Fibroblast of the aortic adventitia (primary cell): ENCODE results near the gene REC8. TPM values are rescaled to one million over a fixed set of nuclear protein-coding genes. Genes with fewer than 3 reads are reported as not detected.
"Not testable (repeated sequence)": the region's sequence is repeated elsewhere in the genome, so short reads cannot be mapped to it uniquely, and the experiment has no call there.

ENCODE experiments used
- DNase-seq: peaks from one replicate; pipeline ENCODE4 v3.0.0-alpha.2; 2010; ENCODE audit warnings: low read depth
- H3K4me3 ChIP-seq: 2 replicates; pipeline ENCODE4 v1.5.1; 2011; ENCODE audit warnings: low read depth, mild to moderate bottlenecking, control low read depth, low read length, moderate library complexity
- CTCF ChIP-seq: IDR thresholded peaks from 2 replicates; pipeline ENCODE4 v1.5.1; 2011; ENCODE audit warnings: mild to moderate bottlenecking, low read length, control low read depth, inconsistent platforms; ENCODE audit not compliant: insufficient read depth
- total RNA-seq: library from RNA; depleted of rRNA; stranded (reverse); fragments of >200 nt; gene quantifications from 2 replicates; pipeline ENCODE4 v1.2.3, GENCODE V29; 2012; ENCODE audit warnings: low replicate concordance

The REC8 gene
- total RNA-seq, 1 donor, result 1.9 TPM

GRCh38 chr14:24215495-24216344, 43.8 kb downstream of the REC8 start, which contains the start of gene MDP1:
Gene MDP1 (minus strand): TSS chr14:24216066. CDS start chr14:24215955, 111 bp downstream.
- DNase-seq, result peak; percentile 81

GRCh38 chr14:24216345-24216699, 44.4 kb downstream of the REC8 start:
- peak overlapping the region; percentile 88 for H3K4me3 ChIP-seq
- DNase-seq, result no peak
- no peak for TF ChIP-seq CTCF

More at GRCh38 chr14:24215495-24216344, 43.8 kb downstream of the REC8 start, which contains the start of gene MDP1:
- peak; percentile 15 for TF ChIP-seq CTCF
- peak within 1 kb of the TSS; percentile 88 for H3K4me3 ChIP-seq

GRCh38 chr14:24216876-24217275, 45.0 kb downstream of the REC8 start:
- not testable (repeated sequence) for DNase-seq, H3K4me3 ChIP-seq

GRCh38 chr14:24219080-24219479, 47.2 kb downstream of the REC8 start:
- no peak for DNase-seq
- TF ChIP-seq CTCF, result no peak
- H3K4me3 ChIP-seq, result no peak overlapping the region

GRCh38 chr14:24219521-24219920, 47.6 kb downstream of the REC8 start:
- DNase-seq, result no peak
- H3K4me3 ChIP-seq, result no peak overlapping the region
- no peak for TF ChIP-seq CTCF

GRCh38 chr14:24222987-24223386, 51.1 kb downstream of the REC8 start:
- DNase-seq, H3K4me3 ChIP-seq: not testable (repeated sequence)

- TF ChIP-seq CTCF, result no peak
- peak; percentile 76 for DNase-seq
- H3K4me3 ChIP-seq, result no peak overlapping the region
Observed at GRCh38 chr14:24224618-24225071, 52.8 kb downstream of the REC8 start.

GRCh38 chr14:24226473-24226872, 54.6 kb downstream of the REC8 start:
- no peak for DNase-seq
- TF ChIP-seq CTCF, result no peak
- H3K4me3 ChIP-seq, result no peak overlapping the region
